ENCODE data around the gene SLC16A11.

GRCh38 chr17:7043497-7044198 lies at the start of gene SLC16A11:
- no peak for TF ChIP-seq POLR2A (IDR thresholded peaks at IDR 0.05)
- no peak for TF ChIP-seq CTCF (IDR thresholded peaks at IDR 0.05 in 4 of 5, conservative IDR thresholded peaks at IDR 0.05 in 1 of 5)
